ENCODE results near the gene NFE2L3.
"Not testable (repeated sequence)": the region's sequence is repeated elsewhere in the genome, so short reads cannot be mapped to it uniquely, and the experiment has no call there.

Gene NFE2L3

GRCh38 chr7:26151953-26152781, at the start of gene NFE2L3:
Gene NFE2L3 (plus strand): TSS chr7:26152198. CDS start chr7:26152499, 301 bp downstream.
- no peak for DNase-seq (ENCODE audit: low read depth)

- DNase-seq (ENCODE audit: low read depth) = no peak
These were observed 48.4 kb upstream of the NFE2L3 start for GRCh38 chr7:26103596-26103995.

GRCh38 chr7:26105236-26105635, 46.8 kb upstream of the NFE2L3 start:
- DNase-seq (ENCODE audit: low read depth) = no peak

GRCh38 chr7:26105931-26106330, 46.1 kb upstream of the NFE2L3 start:
- no peak for DNase-seq (ENCODE audit: low read depth)

GRCh38 chr7:26112203-26112740, 39.7 kb upstream of the NFE2L3 start:
- DNase-seq (ENCODE audit: low read depth) = no peak

GRCh38 chr7:26115650-26116049, 36.3 kb upstream of the NFE2L3 start:
- no peak for DNase-seq (ENCODE audit: low read depth)

- DNase-seq (ENCODE audit: low read depth) = no peak
These were observed 34.7 kb upstream of the NFE2L3 start for GRCh38 chr7:26117142-26117807.

GRCh38 chr7:26117970-26118369, 34.0 kb upstream of the NFE2L3 start:
- no peak for DNase-seq (ENCODE audit: low read depth)

GRCh38 chr7:26122745-26123144, 29.3 kb upstream of the NFE2L3 start:
- no peak for DNase-seq (ENCODE audit: low read depth)

- DNase-seq (ENCODE audit: low read depth) = not testable (repeated sequence)
These were observed 27.2 kb upstream of the NFE2L3 start for GRCh38 chr7:26124775-26125174.

- DNase-seq (ENCODE audit: low read depth) = no peak
These were observed 24.6 kb upstream of the NFE2L3 start for GRCh38 chr7:26127411-26127810.

GRCh38 chr7:26131056-26131589, 20.9 kb upstream of the NFE2L3 start:
- DNase-seq (ENCODE audit: low read depth) = no peak

GRCh38 chr7:26135076-26135475, 16.9 kb upstream of the NFE2L3 start:
- no peak for DNase-seq (ENCODE audit: low read depth)

GRCh38 chr7:26135551-26135950, 16.4 kb upstream of the NFE2L3 start:
- DNase-seq (ENCODE audit: low read depth) = no peak

- no peak for DNase-seq (ENCODE audit: low read depth)
These were observed 15.2 kb upstream of the NFE2L3 start for GRCh38 chr7:26136831-26137230.

- no peak for DNase-seq (ENCODE audit: low read depth)
These were observed 11.6 kb upstream of the NFE2L3 start for GRCh38 chr7:26140380-26140779.

- DNase-seq (ENCODE audit: low read depth) = no peak
These were observed 10.9 kb upstream of the NFE2L3 start for GRCh38 chr7:26141077-26141476.

- DNase-seq (ENCODE audit: low read depth) = peak; percentile 14
These were observed 8.5 kb upstream of the NFE2L3 start for GRCh38 chr7:26143298-26144048.

GRCh38 chr7:26144184-26145080, 7.6 kb upstream of the NFE2L3 start:
- no peak for DNase-seq (ENCODE audit: low read depth)

GRCh38 chr7:26145238-26145637, 6.8 kb upstream of the NFE2L3 start:
- DNase-seq (ENCODE audit: low read depth) = no peak

- no peak for DNase-seq (ENCODE audit: low read depth)
These were observed 5.0 kb upstream of the NFE2L3 start for GRCh38 chr7:26147030-26147429.
